Measurements from ENCODE around the gene SNX7.

DNA sequence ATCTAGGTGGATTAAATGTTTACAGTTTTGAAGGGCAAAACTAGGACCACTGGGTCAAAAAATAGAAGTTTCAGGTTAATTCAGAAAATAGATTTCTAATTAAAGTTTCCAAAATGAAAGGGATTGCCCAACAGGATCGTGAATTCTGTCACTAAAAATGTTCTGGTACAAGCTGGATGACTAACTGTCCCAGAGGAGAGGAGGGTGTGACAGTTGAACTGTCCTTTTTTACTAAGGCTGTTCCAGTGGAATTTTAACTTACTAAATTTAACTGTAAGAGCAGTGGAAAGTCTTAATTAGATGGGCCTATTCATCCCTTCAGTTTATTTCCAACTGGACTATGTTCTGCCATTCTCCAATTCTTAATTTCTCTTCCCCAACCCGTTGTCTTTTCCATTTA is 7.2 kb downstream of the SNX7 start:
- TF ChIP-seq, protein P1, sequence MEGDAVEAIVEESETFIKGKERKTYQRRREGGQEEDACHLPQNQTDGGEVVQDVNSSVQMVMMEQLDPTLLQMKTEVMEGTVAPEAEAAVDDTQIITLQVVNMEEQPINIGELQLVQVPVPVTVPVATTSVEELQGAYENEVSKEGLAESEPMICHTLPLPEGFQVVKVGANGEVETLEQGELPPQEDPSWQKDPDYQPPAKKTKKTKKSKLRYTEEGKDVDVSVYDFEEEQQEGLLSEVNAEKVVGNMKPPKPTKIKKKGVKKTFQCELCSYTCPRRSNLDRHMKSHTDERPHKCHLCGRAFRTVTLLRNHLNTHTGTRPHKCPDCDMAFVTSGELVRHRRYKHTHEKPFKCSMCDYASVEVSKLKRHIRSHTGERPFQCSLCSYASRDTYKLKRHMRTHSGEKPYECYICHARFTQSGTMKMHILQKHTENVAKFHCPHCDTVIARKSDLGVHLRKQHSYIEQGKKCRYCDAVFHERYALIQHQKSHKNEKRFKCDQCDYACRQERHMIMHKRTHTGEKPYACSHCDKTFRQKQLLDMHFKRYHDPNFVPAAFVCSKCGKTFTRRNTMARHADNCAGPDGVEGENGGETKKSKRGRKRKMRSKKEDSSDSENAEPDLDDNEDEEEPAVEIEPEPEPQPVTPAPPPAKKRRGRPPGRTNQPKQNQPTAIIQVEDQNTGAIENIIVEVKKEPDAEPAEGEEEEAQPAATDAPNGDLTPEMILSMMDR (IDR thresholded peaks at IDR 0.05; ENCODE audit: insufficient read depth, low read length, poor library complexity, severe bottlenecking), result no peak
- no peak for TF ChIP-seq EZH2phosphoT487 (conservative IDR thresholded peaks at IDR 0.05; ENCODE audit: low read length)

All from SU-DHL-6 (cell line).